Panc1 (cell line): ENCODE measurements around the gene PRKCB. TPM values are rescaled to one million over a fixed set of nuclear protein-coding genes. Genes with fewer than 3 reads are reported as not detected.

Experiments used
- ATAC-seq: fragments of 200-7000 bp; cut with Tn5 transposase; 2 replicates; pipeline ENCODE4 v1.9.1; 2020; ENCODE audit warnings: mild to moderate bottlenecking, moderate library complexity
- BruUV-seq: library from RNA; stranded (reverse); fragments of 400-500 nt; replicated peaks from 2 replicates; lab custom pipeline; 2021; lab: Mats Ljungman, UMichigan
- CTCF ChIA-PET: fragments of 300-600 bp; sonication (Branson Sonifier 250); formaldehyde crosslinking; loops from one replicate; lab custom pipeline; 2022; ENCODE audit warnings: antibody characterized with exemption; lab: Charles Lee
- POLR2A ChIA-PET: fragments of 300-600 bp; sonication (Branson Sonifier 250); formaldehyde crosslinking; loops from one replicate; lab custom pipeline; 2022; ENCODE audit warnings: antibody characterized with exemption; lab: Charles Lee
- DNase-seq: peaks from one replicate; pipeline ENCODE4 v3.0.0-alpha.2; 2010; ENCODE audit warnings: low read depth, low spot score
- H3K27ac ChIP-seq: 2 replicates; pipeline ENCODE4 v1.5.1; 2011; ENCODE audit warnings: mild to moderate bottlenecking, low read length, inconsistent platforms
- H3K27me3 ChIP-seq: fragments of 200-500 bp; sonication (Bioruptor generic); 2 replicates; pipeline ENCODE4 v1.6.0; 2014; ENCODE audit warnings: low read length, inconsistent platforms; ENCODE audit not compliant: control insufficient read depth, insufficient read depth
- H3K36me3 ChIP-seq: fragments of 200-500 bp; sonication (Bioruptor generic); 2 replicates; pipeline ENCODE4 v1.5.1; 2014; ENCODE audit warnings: inconsistent platforms, mild to moderate bottlenecking, low read length, moderate library complexity; ENCODE audit not compliant: control insufficient read depth, insufficient read depth
- H3K4me1 ChIP-seq: 2 replicates; pipeline ENCODE4 v1.5.1; 2011; ENCODE audit warnings: inconsistent platforms, mild to moderate bottlenecking, low read length, moderate library complexity; ENCODE audit not compliant: control insufficient read depth, insufficient read depth
- H3K4me3 ChIP-seq, 2 experiments: 2 replicates each; pipeline ENCODE4 v1.5.1; 2011 to 2012; ENCODE audit warnings: low read depth in 2 of 2, low read length in 2 of 2, mild to moderate bottlenecking in 2 of 2, inconsistent platforms in 1 of 2, moderate library complexity in 1 of 2
- H3K9me3 ChIP-seq: fragments of 200-500 bp; sonication (Bioruptor generic); 2 replicates; pipeline ENCODE4 v1.5.1; 2014; ENCODE audit warnings: low read depth, mild to moderate bottlenecking, inconsistent platforms, low read length, moderate library complexity; ENCODE audit not compliant: control insufficient read depth, insufficient read depth
- POLR2AphosphoS5 ChIP-seq: IDR thresholded peaks from 2 replicates; pipeline ENCODE4 v1.6.1; 2012; ENCODE audit warnings: mild to moderate bottlenecking, low read depth, low read length, moderate library complexity
- SIN3A ChIP-seq: IDR thresholded peaks from 2 replicates; pipeline ENCODE4 v1.6.1; 2012; ENCODE audit warnings: low read depth, mild to moderate bottlenecking, low read length, moderate library complexity, borderline replicate concordance; ENCODE audit not compliant: insufficient read depth
- TCF7L2 ChIP-seq: IDR thresholded peaks from 2 replicates; pipeline ENCODE4 v1.6.1; 2011; ENCODE audit warnings: mild to moderate bottlenecking, low read depth, low read length, inconsistent platforms
- in situ Hi-C: cut with HindIII; loops from 2 replicates; pipeline ENCODE4 v1.10.0; 2016; ENCODE audit warnings: low sequenced_read_pairs, low pct_unique_long_range_greater_than_20kb
- intact Hi-C: fragments of 100-400 bp; cut with micrococcal nuclease; formaldehyde crosslinking; loops from one replicate; pipeline ENCODE4 v1.10.0; 2022; ENCODE audit not compliant: unreplicated experiment
- total RNA-seq: library from RNA; stranded (reverse); gene quantifications from one replicate; pipeline ENCODE4 v1.2.1, GENCODE V29; 2021; ENCODE audit not compliant: unreplicated experiment
- TF ChIP-seq, protein P1 (sequence below): fragments of 450-650 bp; IDR thresholded peaks from 2 replicates; pipeline ENCODE4 v1.5.1; 2017; ENCODE audit warnings: mild to moderate bottlenecking
- TF ChIP-seq, protein P2 (sequence below), 2 experiments: IDR thresholded peaks; 2 replicates each; pipeline ENCODE4 v1.6.1; 2011 to 2012; ENCODE audit warnings: low read depth in 2 of 2, control low read depth in 1 of 2, low read length in 1 of 2, mild to moderate bottlenecking in 1 of 2, moderate library complexity in 1 of 2; ENCODE audit not compliant: insufficient read depth in 1 of 2

PRKCB gene
- total RNA-seq, 1 experiment from 2014 or later, result 0.41 TPM

DNA sequence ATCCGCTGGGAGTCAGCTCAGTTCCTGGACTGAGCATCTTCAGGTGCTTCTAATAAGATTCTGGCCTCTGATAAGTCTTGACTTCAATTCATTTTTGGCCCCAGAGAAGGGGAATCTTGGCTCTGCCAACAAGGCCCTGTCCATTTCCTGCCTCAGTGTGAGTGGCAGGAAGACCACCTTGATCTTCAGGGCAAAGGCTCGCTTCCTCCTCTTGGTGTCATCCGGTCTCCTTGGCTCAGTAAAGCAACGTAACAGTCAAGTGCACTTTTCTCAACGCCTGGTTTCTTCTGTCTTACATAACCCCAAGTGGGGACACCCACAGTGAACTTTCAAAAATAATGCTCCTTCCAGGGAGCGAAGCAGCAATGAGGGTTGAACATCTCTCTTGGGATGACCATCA is 169.8 kb downstream of the PRKCB start:
- no peak for ATAC-seq
- in situ Hi-C loops (no loop called here), intact Hi-C loops (no loop called here)
- Histone ChIP-seq H3K4me3 (no peak overlapping the region), H3K27me3 (peaks cover 6% of the 10 kb centered on the region; the same call in 1 of the 2 replicates), H3K27ac (no peak overlapping the region), H3K36me3 (no peaks in the 10 kb centered on the region), H3K4me1 (no peaks in the 10 kb centered on the region), H3K9me3 (no peaks in the 10 kb centered on the region)
- BruUV-seq, result no TSS peak
- no peak for DNase-seq
- CTCF ChIA-PET, result interaction anchor here (0.6 kb wide), 1 partner anchor 128 kb away, joined by 3 read pairs; no protein-coding TSS in a partner anchor
- TF ChIP-seq POLR2AphosphoS5 (no peak), TCF7L2 (no peak), SIN3A (no peak)
- TF ChIP-seq, protein P1, sequence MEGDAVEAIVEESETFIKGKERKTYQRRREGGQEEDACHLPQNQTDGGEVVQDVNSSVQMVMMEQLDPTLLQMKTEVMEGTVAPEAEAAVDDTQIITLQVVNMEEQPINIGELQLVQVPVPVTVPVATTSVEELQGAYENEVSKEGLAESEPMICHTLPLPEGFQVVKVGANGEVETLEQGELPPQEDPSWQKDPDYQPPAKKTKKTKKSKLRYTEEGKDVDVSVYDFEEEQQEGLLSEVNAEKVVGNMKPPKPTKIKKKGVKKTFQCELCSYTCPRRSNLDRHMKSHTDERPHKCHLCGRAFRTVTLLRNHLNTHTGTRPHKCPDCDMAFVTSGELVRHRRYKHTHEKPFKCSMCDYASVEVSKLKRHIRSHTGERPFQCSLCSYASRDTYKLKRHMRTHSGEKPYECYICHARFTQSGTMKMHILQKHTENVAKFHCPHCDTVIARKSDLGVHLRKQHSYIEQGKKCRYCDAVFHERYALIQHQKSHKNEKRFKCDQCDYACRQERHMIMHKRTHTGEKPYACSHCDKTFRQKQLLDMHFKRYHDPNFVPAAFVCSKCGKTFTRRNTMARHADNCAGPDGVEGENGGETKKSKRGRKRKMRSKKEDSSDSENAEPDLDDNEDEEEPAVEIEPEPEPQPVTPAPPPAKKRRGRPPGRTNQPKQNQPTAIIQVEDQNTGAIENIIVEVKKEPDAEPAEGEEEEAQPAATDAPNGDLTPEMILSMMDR, result no peak
- TF ChIP-seq, protein P2, sequence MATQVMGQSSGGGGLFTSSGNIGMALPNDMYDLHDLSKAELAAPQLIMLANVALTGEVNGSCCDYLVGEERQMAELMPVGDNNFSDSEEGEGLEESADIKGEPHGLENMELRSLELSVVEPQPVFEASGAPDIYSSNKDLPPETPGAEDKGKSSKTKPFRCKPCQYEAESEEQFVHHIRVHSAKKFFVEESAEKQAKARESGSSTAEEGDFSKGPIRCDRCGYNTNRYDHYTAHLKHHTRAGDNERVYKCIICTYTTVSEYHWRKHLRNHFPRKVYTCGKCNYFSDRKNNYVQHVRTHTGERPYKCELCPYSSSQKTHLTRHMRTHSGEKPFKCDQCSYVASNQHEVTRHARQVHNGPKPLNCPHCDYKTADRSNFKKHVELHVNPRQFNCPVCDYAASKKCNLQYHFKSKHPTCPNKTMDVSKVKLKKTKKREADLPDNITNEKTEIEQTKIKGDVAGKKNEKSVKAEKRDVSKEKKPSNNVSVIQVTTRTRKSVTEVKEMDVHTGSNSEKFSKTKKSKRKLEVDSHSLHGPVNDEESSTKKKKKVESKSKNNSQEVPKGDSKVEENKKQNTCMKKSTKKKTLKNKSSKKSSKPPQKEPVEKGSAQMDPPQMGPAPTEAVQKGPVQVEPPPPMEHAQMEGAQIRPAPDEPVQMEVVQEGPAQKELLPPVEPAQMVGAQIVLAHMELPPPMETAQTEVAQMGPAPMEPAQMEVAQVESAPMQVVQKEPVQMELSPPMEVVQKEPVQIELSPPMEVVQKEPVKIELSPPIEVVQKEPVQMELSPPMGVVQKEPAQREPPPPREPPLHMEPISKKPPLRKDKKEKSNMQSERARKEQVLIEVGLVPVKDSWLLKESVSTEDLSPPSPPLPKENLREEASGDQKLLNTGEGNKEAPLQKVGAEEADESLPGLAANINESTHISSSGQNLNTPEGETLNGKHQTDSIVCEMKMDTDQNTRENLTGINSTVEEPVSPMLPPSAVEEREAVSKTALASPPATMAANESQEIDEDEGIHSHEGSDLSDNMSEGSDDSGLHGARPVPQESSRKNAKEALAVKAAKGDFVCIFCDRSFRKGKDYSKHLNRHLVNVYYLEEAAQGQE (IDR thresholded peaks at IDR 0.05; ENCODE audit: insufficient read depth in 1 of 2, low read depth in 2 of 2, low read length in 1 of 2), result no peak
- POLR2A ChIA-PET, result no interaction called here

DNA sequence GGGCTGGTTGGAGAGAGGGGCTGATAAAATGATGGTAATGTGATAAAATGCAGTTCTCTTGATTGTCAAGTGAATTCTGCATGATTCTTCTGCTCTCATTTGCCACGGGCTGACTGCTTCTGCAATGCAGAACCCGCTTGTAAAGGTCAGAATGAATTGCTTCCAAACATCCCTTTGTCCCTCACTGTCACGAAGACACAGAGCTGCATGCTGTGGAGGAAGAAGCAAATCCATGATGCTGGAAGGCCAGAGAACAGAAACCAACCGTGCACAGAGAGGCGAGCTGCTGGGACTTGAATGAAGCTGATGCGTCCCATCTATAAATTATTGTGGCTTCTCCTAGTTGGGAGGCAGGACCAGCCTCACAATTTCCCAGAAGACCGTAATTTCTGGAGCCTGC is 171.6 kb downstream of the PRKCB start:
- TF ChIP-seq TCF7L2, result no peak
- TF ChIP-seq, protein P2 (IDR thresholded peaks at IDR 0.05; ENCODE audit: insufficient read depth in 1 of 2, low read depth in 2 of 2, low read length in 1 of 2), result no peak
- TF ChIP-seq POLR2AphosphoS5, result no peak
- TF ChIP-seq SIN3A, result no peak
- TF ChIP-seq, protein P1, result no peak
- intact Hi-C loops, result no loop called here
- POLR2A ChIA-PET, result no interaction called here

More for the DNA sequence above, 171.6 kb downstream of the PRKCB start:
- no peaks in the 10 kb centered on the region for H3K9me3 ChIP-seq
- no peak for DNase-seq
- no peaks in the 10 kb centered on the region for H3K4me1 ChIP-seq
- H3K36me3 ChIP-seq, result no peaks in the 10 kb centered on the region
- CTCF ChIA-PET, result interaction anchor here (0.8 kb wide), 1 partner anchor 35 kb away, joined by 3 read pairs; no protein-coding TSS in a partner anchor
- H3K27ac ChIP-seq, result no peak overlapping the region
- BruUV-seq, result no TSS peak
- H3K4me3 ChIP-seq, result no peak overlapping the region
- 0 out of 2 replicates have a peak, but pooled peaks cover 4% of the 10 kb centered on the region for H3K27me3 ChIP-seq
- ATAC-seq, result no peak
- in situ Hi-C loops, result no loop called here
